Activated CD4-positive, alpha-beta T cell treated with anti-CD3 and anti-CD28 coated beads, Interleukin-2, amount 50 U/mL, for 24 hours (primary cell): ENCODE measurements around the gene TSPAN9.

Source experiments
- DNase-seq, 2 donors: peaks; one replicate each; pipeline ENCODE4 v3.0.0-alpha.2; 2020; ENCODE audit warnings: low read depth in 1 of 2, low spot score in 1 of 2

The TSPAN9 gene

DNA sequence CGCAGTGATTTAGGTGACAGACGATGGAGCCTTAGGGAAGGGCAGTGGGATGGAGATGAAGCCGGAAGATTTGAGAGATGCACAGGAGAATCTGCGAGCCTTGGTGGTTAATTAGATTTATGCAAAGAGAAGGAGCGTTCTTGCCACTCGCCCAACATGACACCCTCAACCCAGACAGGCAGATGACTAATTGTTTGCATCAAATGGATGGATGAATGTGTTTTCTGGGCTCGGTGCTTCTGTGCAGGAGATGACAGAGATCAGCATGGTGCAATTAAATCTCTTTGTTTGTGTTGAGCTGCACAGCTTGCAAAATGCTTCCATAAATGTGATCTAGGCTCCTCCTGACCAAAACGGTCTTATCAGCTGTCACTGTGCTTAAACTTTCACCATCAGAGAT is 211.5 kb downstream of the TSPAN9 start:
- DNase-seq, result no peak

DNA sequence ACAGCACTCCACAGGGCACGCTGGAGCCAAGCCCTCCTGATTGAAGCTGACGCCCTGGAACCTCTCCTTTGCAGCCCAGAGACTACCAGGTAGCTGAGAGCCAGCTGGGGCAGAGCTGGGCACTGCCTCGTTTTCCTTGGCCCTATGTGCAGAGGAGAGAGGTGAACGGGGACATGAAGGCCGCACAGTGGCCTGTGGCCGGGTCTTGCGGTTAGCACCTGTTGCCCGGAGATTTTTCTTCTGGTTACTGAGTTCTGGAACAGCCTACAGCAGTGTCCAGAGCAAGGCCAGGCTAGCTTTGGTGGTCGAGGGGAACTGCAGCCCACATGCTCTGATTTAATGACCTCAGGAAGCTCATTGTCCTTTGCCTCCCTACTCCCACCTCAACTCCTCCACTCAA is 212.5 kb downstream of the TSPAN9 start:
- no peak for DNase-seq

DNA sequence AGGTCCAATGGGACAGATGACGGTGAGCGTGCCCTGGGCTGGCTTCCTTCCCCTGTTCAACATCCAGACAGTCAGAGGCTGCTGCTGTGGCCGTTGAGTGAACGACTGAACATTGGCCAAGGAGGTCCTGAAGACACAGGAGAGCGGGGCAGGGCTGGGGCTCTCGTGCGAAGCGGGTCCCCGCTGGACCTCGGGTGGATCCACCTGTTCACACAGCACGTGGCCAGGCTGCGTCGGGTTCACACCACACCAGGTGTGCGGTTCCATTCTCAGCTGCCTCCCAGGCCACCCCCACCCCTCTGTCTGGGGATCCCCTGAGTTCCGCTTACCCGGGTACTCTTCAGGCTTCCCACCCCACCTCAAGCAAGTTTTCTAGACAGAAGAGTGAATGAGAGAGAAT is 214.8 kb downstream of the TSPAN9 start:
- DNase-seq, result no peak

DNA sequence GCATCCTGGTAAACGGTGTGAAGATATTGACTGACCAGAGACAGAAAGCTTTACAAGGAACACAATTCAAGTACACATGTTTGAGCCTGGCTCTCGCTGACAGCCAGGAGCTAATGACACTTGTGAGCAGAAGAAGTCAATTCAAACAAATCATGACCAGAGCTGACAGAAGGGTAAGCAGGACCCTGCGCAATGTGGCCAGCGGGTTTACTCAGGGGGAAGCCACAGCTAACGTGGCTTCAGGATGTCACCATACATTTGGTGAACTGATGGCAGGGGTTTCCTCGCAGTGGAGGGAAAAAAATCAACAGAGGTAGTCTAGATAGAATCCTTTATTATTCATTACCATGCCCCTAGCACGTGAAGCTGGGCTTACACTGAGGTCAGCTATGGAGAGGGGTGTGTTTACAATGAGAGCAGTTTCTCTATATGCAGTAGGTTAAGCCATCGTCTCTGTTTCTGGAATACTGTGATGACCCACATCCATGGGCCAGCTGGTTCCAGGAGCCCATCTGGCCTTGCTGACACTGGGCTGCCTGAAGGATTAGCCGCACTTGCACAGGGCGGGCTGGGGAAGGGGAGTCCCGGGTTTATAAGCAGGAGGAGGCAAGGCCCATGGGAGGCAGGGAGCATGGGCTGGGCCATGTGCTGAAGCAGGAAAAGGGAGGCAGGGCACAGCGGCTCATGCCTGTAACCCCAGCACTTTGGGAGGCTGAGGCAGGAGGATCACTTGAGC is 215.7 kb downstream of the TSPAN9 start:
- DNase-seq, result no peak

DNA sequence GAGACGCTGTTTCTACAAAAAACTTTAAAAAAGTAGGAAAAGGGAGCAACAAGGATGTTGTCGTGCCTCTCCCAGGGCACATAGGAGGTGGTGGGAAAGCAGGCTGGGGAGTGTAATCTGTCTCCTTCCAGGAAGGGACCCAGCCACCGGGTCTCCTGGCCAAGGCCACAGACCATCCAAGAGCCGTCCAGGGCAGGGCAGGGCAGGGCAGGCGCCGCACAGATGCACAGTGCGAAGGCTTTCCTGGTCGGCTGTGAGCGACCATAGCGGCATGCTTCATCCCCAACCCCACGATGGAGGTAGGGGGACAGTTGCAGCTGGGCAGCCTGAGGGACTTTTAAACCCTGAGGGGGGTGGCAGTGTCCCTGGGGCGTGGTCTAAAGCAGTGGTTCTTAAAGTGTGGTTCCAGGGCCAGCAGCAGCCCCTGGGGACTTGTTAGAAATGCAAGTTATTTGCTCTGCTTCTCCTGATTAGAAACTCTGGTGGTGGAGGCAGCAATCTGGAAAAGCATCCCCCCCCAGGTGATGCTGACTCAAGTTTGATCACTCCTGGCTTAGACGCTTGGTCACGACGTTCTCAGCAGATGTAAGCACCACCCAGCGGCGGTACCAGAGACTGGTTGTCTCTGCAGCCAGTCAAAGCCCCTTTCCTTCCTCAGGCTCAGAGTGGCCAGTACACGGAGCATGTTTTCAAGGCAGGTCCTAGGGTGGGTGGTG is 216.4 kb downstream of the TSPAN9 start:
- no peak for DNase-seq

DNA sequence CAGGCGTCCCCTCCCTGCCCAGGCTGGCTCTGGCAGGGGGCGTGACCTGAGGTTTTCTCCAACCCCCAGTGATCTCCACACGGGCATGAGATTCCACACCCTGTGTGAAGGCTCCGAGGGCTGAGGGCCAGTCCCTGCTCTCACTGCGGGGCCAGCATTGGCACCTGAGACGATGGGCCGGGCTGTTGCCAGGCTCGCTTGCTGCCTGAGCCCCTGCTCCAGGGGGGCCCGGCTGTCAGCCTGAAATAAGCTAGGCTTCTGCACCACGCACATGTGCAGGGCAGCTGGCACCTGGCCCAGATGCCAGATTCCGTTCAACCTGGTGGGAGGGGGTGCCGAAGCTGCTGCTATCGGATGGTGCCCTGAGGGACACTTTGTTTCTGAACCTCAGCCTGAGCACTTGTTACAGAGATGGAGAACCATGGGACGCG is 217.3 kb downstream of the TSPAN9 start:
- no peak for DNase-seq

DNA sequence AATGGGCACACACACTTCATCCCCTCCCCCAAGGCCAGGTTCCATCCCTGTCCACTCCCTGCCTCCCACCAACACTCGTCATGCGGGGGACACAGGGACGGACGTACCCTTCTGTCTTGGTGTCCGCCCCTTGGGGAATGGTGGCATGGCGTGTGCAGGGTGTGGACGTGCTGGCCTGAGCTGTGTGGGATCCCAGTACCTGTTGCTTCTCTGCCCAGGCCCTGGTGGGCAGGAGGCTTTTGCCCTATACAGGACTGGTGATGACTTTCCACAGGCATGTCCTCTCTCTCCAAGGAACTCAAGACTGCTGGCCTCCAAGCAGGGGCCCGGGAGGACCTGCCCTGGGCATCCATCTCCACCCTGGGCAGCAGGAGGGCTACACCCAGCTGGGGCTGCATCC is 218.0 kb downstream of the TSPAN9 start:
- DNase-seq, result no peak

DNA sequence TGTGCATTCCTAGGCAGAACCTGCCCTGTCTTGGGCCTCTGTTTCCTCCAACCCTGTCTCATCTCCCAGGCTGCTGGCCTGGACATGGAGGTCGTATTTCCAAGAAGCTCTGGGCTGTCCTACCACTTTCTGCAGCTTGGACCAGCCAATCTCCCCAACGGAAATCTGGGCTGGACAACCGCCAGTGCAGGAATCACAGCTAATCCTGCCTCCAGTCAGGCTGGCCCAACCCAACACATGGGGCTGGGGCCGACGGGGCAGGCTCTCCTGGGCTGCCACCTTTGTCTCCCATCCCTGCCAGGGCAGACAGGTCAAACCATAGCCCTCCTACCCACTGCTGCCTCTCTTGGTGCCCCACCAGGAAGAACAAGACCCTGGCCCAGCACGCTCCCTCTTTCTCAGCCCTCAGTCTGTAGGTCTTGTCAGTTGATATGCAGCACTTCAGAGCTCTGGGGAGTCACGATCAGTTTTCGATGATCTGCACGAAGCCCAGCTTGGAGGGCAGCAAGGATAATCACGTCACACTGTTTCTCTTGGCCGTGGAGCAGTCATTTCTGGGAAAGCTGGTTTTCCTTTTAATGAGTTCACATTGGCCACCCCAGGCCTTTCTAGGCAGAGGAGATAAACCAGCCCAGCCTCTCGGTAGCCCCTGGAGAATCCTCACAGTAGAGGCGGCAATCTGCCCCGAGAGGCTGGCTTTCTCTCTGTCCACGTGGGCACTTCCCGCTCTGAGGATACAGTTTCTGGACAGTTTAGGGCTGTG is 218.6 kb downstream of the TSPAN9 start:
- no peak for DNase-seq

DNA sequence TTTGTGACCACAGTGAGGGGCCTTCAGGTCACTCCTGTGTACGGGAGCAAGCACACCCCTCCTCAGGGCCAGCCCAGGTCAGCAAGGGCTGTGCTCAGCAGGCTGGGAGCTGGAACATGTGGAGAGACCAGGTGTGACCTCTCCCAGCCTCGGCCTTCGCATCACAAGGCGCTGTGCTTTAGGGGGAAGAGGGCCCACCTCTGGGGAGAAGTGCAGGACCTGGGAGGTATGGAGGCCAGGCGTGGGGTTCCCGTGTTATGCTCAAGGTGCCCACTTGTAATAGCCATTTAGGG is 219.2 kb downstream of the TSPAN9 start:
- DNase-seq, result no peak

DNA sequence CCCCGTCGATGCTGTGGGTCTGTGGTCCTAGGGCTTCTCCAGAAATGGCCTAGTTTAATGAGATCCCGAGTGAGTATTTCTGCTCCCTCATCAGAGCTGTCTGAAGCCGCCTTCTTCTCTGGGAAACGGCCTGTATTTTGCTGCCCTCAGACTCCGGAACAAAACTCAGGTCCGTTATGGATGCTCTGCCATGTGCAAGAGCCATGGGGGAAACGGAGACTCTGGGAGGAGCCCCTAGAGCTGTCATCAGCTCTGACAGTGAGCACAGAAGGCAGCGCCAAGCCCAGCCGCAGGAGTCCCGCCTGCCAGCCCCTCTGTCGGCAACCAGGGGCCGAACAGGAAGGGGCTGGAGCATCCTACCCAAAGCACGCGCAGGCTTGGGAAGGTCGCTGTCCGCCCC is 221.4 kb downstream of the TSPAN9 start:
- DNase-seq, result no peak

DNA sequence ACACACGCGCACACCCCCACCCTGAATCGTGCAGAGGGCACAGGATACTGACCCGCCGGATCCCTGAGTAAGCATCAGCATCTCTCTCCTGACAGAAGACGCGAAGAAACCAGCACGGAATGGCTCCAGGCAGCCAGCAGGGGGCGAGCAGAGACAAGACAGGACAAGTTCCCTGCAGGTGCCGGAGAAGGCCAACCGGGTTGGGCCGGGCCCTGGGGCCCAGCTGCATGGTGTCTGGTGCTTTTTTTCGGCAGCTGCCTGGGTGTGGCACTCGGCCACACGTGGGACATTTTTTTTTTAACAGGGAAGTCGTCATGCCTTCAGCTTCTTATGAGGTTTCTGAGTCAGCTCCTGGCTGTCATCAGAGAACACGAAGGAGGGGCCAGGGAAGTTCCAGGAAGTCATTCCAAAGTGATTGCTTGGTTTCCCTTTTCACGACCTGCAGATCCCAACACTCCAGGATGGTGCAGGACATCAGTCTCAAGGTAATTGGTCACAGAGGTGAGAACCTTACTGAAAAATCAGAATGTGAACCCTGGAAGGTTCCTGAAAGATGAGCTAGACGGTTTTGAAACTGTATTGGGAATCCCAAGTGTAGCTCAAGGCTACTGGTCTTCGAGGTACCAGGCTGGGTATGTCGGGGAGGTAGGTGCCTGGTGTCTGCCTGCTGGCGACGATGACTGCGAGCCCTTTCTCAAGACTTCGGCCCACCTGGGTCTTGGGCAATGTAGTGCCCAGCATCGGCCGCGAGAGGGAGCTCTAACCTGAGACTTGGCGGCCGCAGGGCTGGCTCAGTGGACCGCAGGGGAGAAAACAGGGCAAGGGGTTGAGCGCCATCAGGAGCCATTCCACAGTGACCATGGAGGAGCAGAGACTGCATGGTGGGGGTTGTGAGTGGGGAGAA is 223.0 kb downstream of the TSPAN9 start:
- DNase-seq, result peak; percentile 52 to 67

DNA sequence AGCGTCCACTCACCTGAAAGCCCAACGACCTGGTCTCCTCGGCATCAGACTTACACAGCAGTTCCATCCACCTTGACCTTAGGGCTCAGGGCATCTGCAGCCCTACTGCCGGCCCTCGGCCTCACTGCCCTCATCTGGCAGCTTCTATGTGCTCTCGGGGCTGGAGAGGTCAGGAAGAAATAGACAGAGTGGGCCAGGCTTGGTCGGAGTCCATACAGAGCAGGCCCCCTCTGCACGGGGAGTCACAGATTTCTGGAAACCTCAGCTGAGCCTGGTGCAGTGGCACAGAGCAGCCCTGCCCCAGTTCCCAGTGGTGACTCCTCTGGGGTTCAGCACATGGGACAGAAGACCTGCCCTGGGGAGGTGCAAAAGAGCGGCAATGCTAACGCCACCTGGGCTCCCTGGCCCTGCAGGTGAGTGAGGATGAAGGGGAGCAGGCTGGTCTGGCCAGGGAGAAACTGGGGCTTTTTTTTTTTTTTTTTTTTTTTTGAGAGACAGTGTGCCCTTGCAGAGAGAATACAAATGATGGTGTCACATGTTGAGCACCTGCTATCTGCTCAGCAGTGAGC is 223.7 kb downstream of the TSPAN9 start:
- DNase-seq, result no peak

DNA sequence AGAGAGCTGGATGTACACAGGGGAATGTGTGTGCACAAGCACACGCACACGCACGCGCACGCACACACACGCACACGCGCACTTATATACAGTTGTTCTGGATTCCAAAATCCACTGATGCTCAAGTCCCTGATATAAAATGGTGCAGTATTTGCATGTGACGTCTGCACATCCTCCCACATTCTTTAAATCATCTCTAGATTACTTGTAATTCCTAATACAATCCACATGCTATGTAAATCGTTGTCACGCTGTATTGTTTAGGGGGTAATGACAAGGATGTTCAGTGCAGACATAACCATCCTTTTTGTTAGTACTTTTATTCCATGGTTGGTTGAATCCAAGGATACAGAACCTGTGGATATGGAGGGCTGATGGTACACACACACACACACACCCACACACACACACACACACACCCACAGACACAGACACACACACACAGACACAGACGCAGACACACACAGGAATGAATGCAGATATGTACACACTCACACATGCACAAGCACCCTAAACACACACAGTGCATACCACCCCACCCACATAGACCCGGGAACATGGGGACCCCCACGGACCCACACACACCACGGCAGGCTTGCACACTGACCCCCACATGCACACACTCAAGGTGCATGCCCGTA is 225.3 kb downstream of the TSPAN9 start:
- no peak for DNase-seq

DNA sequence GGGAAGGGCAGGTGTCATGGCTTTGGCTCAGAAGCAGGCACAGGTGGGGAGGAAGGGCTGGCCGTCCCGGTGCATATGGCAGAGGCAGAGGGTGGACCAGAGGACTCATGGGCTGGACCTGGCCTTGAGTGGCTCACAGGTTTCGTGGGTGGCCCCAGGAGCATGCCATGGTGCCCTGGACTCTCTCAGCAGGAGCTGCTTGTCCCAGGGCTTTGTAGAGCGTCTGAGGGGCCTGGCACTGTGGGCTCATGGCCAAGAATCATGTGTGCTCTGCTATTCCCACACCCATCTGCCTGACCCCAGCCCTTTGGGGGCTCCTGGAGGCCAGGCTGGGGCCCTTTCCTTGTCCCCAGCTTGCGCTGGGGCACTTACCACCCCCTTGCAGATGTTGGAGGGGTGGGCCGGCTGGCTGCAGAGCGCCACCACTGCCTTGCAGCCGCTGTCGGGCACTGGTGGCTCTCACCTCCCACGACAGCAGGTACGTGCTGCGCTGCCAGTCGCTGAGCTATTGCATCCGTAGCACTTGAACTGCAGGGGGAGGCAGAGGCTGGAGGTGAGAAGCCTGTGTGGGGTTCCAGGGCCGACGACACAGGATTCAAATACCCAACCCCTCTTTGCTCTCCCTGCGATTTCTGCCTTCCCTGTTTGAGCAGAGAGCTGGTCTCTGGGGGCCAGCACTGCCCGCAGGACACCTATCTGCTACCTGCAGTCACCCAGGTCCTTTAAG is 226.4 kb downstream of the TSPAN9 start:
- DNase-seq, result no peak

DNA sequence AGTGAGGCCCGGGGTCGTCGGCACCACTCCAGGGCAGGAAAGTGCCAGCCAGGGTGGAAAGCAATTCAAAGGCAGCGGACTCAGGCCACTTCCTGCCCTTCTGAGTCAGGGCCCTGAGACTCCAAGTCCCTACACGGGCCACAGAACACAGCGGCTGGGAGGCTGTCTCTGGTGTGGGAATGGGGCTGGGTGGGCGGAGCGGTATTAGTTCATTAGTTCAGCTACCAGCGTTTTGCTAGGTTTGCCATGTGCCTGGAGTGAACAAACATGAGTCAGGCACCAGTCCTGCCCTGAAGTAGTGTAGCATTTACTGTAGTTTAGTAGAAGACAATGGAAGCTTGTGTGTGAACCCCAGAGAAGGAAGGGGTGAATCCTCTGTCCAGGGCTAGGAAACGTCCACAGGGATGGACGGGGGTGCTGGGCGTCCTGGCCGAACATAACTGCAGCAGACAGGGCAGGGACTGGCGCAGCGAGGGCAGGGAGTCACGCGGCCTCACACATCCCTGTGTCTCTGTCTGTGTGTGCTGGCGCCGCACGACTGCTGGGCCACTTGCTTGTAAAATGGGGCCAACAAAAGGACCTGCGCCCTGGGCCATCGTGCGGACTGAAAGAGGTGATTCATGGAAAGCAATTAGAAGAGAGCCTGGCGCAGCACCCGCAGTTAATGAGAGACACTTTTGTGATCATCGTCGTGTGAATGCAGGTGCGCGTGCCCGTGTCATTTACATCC is 227.4 kb downstream of the TSPAN9 start:
- DNase-seq, result no peak

DNA sequence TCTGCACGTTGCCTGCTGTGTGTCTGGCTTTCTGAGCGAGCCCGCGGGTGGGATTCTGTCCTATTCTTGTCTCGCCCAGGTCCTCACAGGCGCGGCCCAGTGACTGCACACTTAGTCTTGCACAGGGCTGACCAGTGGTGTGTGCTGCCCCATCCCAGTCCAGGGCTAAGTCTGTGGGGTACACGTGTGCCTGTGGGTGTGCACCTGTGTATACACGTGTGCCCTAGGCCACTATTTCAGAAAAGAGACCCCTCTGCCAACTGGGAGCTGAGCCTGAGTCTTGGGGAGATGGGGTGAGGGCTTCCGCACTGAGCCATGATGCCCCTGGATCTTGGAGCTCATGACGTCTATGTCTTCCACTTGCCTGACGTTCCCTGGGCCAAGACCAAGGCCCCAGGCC is 228.3 kb downstream of the TSPAN9 start:
- no peak for DNase-seq

DNA sequence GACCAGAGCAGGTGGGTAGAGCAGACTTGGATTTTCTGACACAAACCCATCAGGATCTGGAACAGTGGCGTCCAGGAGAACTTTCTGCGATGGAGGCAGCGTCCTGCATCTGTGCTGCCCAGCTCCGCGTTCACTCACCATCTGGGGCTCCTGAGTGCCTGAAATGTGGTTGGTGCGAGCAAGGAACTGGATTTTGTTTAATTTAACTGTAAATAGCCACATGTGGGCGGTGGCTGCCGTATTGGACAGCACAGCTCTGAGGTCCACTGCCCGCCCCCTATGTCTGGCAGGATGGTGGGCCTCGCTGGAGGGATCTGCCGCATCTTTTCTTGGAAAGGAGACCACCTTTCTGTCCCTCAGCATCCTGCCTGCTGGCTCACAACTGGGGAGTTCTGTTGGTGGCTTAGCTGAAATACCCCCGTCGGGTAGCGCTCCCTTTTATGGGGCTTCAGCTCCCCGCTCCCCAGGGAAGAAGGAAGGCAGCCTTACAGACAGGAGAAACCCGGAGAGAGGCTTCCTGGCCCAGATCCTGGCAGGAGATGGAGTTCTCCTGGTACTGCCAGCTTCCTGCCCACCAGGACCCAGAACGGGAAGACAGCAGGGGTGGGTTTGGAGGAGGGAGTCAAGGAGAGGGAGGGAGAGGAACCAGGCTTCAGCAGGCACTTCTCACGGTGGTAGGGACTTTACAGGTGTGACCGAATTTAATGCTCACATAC is 228.9 kb downstream of the TSPAN9 start:
- no peak for DNase-seq

DNA sequence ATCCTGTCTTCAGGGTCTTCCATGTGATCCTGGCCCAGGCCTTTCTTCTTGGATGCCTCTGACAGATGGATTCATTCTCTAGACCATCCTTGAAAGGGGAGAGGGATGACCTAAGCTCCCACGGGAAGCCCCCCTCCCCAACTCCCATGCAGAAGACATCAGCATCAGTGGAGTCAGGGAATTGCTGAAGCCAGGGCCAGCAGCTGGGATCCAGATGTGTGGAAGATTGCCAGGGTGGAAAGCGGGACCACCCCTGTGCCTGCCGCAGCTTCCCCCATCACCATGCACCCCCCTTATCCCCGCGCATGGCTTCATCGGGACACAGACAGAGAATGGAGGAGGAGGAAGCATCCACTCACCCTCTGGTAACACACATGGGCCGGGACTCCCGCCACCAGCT is 230.2 kb downstream of the TSPAN9 start:
- no peak for DNase-seq

DNA sequence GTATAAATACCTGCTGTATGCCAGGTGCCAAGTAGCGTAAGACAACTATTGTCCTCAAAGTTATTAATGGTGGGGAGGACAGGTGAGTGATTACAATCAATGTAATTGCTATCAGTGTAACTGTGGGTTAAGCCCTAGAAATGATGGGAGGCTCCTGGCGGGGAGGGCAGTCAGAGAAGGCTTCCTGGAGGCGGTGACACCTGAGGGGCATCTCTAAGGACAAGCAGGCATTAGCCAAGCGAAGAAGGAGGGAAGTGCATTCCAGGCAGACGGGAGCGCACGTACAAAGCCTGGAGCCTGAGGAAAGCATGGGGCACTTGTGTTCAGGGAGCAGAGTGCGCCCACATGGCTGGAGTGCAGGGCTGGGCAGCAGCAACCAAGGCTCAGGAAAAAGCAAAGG is 230.9 kb downstream of the TSPAN9 start:
- DNase-seq, result no peak
